GM19193 (cell line): ENCODE measurements around the gene FBXL5.

Experiments
- POLR2A ChIP-seq: IDR thresholded peaks from 4 replicates; pipeline ENCODE4 v1.6.1; 2011; ENCODE audit not compliant: insufficient read depth, insufficient read length; ENCODE audit errors: extremely low read depth

Gene FBXL5

GRCh38 chr4:15612136-15612535 is 43.0 kb downstream of the FBXL5 start:
- TF ChIP-seq POLR2A = no peak

GRCh38 chr4:15610855-15611254 is 44.3 kb downstream of the FBXL5 start:
- TF ChIP-seq POLR2A = no peak

GRCh38 chr4:15605537-15605936 is 49.6 kb downstream of the FBXL5 start:
- no peak for TF ChIP-seq POLR2A

GRCh38 chr4:15601862-15602261 is 53.3 kb downstream of the FBXL5 start:
- TF ChIP-seq POLR2A = no peak

- TF ChIP-seq POLR2A = no peak
Measured at GRCh38 chr4:15600176-15600575, 55.0 kb downstream of the FBXL5 start.

- no peak for TF ChIP-seq POLR2A
Measured at GRCh38 chr4:15598644-15599043, 56.5 kb downstream of the FBXL5 start.

- no peak for TF ChIP-seq POLR2A
Measured at GRCh38 chr4:15592799-15593198, 62.4 kb downstream of the FBXL5 start.

- no peak for TF ChIP-seq POLR2A
Measured at GRCh38 chr4:15587649-15588048, 67.5 kb downstream of the FBXL5 start.

GRCh38 chr4:15586066-15586465 is 69.1 kb downstream of the FBXL5 start:
- no peak for TF ChIP-seq POLR2A

- TF ChIP-seq POLR2A = no peak
Measured at GRCh38 chr4:15585331-15585730, 69.8 kb downstream of the FBXL5 start.

- TF ChIP-seq POLR2A = no peak
Measured at GRCh38 chr4:15584785-15585184, 70.4 kb downstream of the FBXL5 start.

GRCh38 chr4:15577508-15577907 is 77.6 kb downstream of the FBXL5 start:
- no peak for TF ChIP-seq POLR2A

GRCh38 chr4:15575966-15576365 is 79.2 kb downstream of the FBXL5 start:
- TF ChIP-seq POLR2A = no peak

- no peak for TF ChIP-seq POLR2A
Measured at GRCh38 chr4:15569746-15570145, 85.4 kb downstream of the FBXL5 start.

GRCh38 chr4:15568821-15569220 is 86.3 kb downstream of the FBXL5 start:
- no peak for TF ChIP-seq POLR2A

GRCh38 chr4:15563871-15564270 is 91.3 kb downstream of the FBXL5 start:
- TF ChIP-seq POLR2A = no peak

GRCh38 chr4:15562623-15563022 is 92.5 kb downstream of the FBXL5 start:
- no peak for TF ChIP-seq POLR2A
